Activated naive CD8-positive, alpha-beta T cell treated with anti-CD3 and anti-CD28 coated beads, Interleukin-2, amount 10 ng/mL, durations not matched to agents 7 days and 5 days (primary cell): ENCODE measurements around the gene RASGRP3. TPM values are rescaled to one million over a fixed set of nuclear protein-coding genes. Genes with fewer than 3 reads are reported as not detected.
A peak's percentile ranks its signal among the peaks of the same experiment; 100 is the strongest.

Experiments
- ATAC-seq: fragments of 150-1000 bp; cut with Tn5 transposase; one replicate; pipeline ENCODE4 v1.10.0; 2021; ENCODE audit warnings: low read depth, moderate library complexity
- POLR2A ChIA-PET: fragments of 350-600 bp; sonication (Branson Sonifier 250); formaldehyde crosslinking; loops from one replicate; lab custom pipeline; 2021; ENCODE audit warnings: antibody characterized with exemption; lab: Charles Lee
- DNase-seq: peaks from one replicate; pipeline ENCODE4 v3.0.0; 2021
- H3K27ac Mint-ChIP-seq: one replicate; pipeline ENCODE4 v1.8.0; 2022; ENCODE audit warnings: mild to moderate bottlenecking, mixed read lengths
- H3K27me3 Mint-ChIP-seq: one replicate; pipeline ENCODE4 v1.8.0; 2022; ENCODE audit warnings: mild to moderate bottlenecking, moderate library complexity, mixed read lengths
- H3K36me3 Mint-ChIP-seq: one replicate; pipeline ENCODE4 v1.8.0; 2021; ENCODE audit warnings: mild to moderate bottlenecking, mixed read lengths
- H3K4me1 Mint-ChIP-seq: one replicate; pipeline ENCODE4 v1.8.0; 2021; ENCODE audit warnings: mixed read lengths
- H3K4me3 Mint-ChIP-seq: one replicate; pipeline ENCODE4 v1.8.0; 2022; ENCODE audit warnings: mild to moderate bottlenecking, moderate library complexity, mixed read lengths
- H3K9me3 Mint-ChIP-seq: one replicate; pipeline ENCODE4 v1.8.0; 2021; ENCODE audit warnings: mixed read lengths
- total RNA-seq, 2 experiments: library from RNA; stranded (reverse); gene quantifications; one replicate each; pipeline ENCODE4 v1.2.3, GENCODE V29; 2021

RASGRP3 gene
- total RNA-seq, 2 experiments from 2014 or later = 7.5 to 8.0 TPM

DNA sequence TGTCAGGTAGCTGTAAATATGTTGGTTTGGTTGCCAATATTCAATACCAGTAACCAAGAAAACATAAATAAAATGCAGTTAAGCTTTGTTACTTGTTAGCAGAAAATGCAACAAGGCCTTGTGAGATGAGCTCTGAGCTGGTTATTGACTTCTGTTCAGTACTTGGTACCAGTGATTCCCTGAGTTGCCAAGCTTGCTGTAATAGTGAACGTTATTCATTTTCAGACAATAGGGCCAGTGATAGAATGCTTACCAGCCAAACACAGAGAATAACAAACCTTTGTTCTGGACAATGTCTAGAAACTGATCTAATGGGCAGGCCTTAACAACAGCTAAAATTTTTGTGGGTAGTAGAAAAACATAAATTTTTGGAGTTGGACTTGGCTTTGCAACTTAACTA, 29.5 kb downstream of the RASGRP3 start:
- POLR2A ChIA-PET = no interaction called here
- ATAC-seq (no peak), DNase-seq (no peak)
- H3K9me3 Mint-ChIP-seq = peaks cover 5% of the 10 kb centered on the region
- H3K4me3 Mint-ChIP-seq = no peak overlapping the region
- H3K27ac Mint-ChIP-seq = no peak overlapping the region
- H3K36me3 Mint-ChIP-seq = peaks cover 10% of the 10 kb centered on the region
- H3K4me1 Mint-ChIP-seq = no peaks in the 10 kb centered on the region
- no peaks in the 10 kb centered on the region for H3K27me3 Mint-ChIP-seq

DNA sequence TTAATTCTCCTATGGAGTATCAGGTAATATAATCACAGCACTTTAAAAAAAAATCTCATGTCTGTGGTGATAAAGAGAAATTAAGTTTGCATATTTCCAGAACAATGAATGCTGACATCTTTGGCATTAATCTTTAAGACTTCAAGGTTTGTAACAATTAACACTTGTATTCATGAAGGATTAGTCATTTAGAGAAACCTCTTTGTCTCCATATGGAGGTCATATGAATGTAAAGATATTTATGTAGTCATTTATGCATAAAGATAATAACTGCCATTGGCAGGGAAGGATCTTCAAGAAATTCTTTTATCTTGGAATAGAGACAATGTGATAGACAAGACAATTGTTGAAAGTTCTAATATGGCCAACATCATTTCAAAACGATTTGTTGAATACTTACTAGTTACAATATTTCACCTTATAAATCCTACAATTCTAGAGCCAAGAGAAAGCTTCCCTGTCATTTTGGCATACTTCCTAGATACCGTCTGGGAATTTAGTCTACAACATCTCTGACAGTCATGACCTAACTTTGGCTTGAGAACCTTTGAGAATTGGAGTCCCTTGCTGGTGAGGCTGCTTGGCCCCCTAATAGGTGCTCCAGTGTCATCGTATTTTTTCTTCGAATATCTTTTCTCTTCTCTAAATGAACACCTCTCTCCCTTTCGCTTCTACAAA, 33.6 kb downstream of the RASGRP3 start:
- H3K27me3 Mint-ChIP-seq = no peaks in the 10 kb centered on the region
- no peak overlapping the region for H3K4me3 Mint-ChIP-seq
- no peak overlapping the region for H3K27ac Mint-ChIP-seq
- peaks cover 3% of the 10 kb centered on the region for H3K9me3 Mint-ChIP-seq
- POLR2A ChIA-PET = no interaction called here
- peaks cover 10% of the 10 kb centered on the region for H3K36me3 Mint-ChIP-seq
- DNase-seq (no peak), ATAC-seq (no peak)
- H3K4me1 Mint-ChIP-seq = no peaks in the 10 kb centered on the region

DNA sequence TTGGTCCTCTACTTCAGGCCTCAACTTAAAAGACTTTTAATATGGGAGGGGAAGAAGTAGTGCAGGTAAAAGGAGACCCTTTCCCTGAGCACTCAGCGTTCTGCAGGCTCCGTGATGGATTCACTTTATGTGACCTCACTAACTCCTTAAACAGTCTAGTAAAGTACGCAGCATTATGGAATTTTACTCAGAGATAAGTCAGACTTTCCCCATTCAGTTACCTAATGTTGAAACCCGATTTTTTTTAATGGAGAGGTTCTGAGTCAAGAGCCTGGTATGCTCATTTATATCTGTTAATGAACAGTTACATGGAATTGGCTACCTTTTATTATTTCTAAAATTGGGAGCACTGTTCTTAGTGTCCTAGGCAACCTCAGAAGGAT, 34.1 kb downstream of the RASGRP3 start:
- ATAC-seq = no peak
- Mint-ChIP-seq H3K36me3 (peaks cover 15% of the 10 kb centered on the region), H3K27me3 (no peaks in the 10 kb centered on the region), H3K27ac (no peak overlapping the region), H3K4me1 (no peaks in the 10 kb centered on the region), H3K4me3 (no peak overlapping the region), H3K9me3 (peaks cover 3% of the 10 kb centered on the region)
- POLR2A ChIA-PET = no interaction called here
- no peak for DNase-seq

DNA sequence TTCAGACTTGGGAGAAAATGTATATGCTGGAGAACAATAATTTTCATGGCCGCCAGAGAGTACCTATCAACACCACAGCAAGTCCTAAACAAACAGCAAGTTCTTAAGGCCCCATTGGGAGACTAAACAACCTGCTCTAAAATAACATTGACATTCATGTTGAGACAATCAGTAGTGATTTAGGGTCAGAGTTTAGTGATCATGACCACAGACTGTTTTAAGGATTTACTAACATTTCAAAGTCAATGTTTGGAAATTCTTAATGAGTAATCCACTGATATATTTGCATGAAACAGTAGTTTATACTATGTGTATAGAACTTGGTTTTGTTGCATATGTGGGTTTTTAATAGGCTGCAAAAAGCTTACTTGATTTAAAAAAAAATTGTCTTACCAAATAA, 34.7 kb downstream of the RASGRP3 start:
- Mint-ChIP-seq H3K27ac (no peak overlapping the region), H3K27me3 (no peaks in the 10 kb centered on the region), H3K36me3 (peaks cover 15% of the 10 kb centered on the region), H3K9me3 (peaks cover 3% of the 10 kb centered on the region), H3K4me3 (no peak overlapping the region), H3K4me1 (no peaks in the 10 kb centered on the region)
- DNase-seq (no peak), ATAC-seq (no peak)
- POLR2A ChIA-PET = no interaction called here

DNA sequence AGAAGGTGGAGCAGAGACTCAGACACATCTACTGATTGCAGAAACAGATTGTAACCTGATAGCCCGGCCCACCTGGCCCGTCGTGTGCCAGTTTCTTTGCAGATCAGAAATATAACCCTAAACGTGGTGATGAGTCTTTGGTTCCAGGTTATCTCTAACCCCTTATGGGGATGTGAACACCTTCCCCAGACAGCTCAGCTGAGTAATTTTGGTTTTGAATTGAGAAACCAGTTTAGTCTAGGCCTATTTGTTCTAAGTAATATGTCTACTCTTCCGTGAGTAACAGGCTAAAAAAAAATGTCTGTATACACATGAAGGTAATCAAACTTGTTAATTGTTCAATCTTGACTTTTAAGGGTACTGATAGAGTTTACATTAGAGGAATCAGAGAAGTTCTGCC, 35.7 kb downstream of the RASGRP3 start:
- DNase-seq (no peak), ATAC-seq (no peak)
- peaks cover 2% of the 10 kb centered on the region for H3K9me3 Mint-ChIP-seq
- no peak overlapping the region for H3K4me3 Mint-ChIP-seq
- H3K27ac Mint-ChIP-seq = no peak overlapping the region
- H3K27me3 Mint-ChIP-seq = no peaks in the 10 kb centered on the region
- H3K36me3 Mint-ChIP-seq = peaks cover 22% of the 10 kb centered on the region
- no peaks in the 10 kb centered on the region for H3K4me1 Mint-ChIP-seq
- POLR2A ChIA-PET = no interaction called here

DNA sequence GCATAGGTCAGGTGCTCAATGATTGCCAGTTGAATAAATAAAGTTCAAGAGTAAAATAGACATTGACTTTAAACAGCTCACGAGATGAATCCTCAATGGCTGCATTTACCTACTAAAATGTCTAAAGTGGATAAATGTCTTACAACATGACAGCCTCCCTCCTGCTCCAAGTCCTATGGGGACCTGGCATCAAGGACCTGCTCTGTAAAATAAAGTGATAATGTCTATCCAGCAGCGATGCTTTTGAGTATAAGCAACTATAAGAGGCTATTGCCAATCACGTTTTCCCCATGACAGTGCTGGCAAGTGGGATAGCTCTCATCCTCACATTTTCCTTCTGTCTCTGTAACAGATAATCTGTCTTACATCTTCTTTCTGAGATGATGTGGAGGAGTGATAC, 37.0 kb downstream of the RASGRP3 start:
- H3K4me3 Mint-ChIP-seq = no peak overlapping the region
- H3K9me3 Mint-ChIP-seq = no peaks in the 10 kb centered on the region
- DNase-seq = no peak
- POLR2A ChIA-PET = no interaction called here
- peaks cover 21% of the 10 kb centered on the region for H3K36me3 Mint-ChIP-seq
- H3K27me3 Mint-ChIP-seq = no peaks in the 10 kb centered on the region
- H3K27ac Mint-ChIP-seq = no peak overlapping the region
- ATAC-seq = no peak
- no peaks in the 10 kb centered on the region for H3K4me1 Mint-ChIP-seq

DNA sequence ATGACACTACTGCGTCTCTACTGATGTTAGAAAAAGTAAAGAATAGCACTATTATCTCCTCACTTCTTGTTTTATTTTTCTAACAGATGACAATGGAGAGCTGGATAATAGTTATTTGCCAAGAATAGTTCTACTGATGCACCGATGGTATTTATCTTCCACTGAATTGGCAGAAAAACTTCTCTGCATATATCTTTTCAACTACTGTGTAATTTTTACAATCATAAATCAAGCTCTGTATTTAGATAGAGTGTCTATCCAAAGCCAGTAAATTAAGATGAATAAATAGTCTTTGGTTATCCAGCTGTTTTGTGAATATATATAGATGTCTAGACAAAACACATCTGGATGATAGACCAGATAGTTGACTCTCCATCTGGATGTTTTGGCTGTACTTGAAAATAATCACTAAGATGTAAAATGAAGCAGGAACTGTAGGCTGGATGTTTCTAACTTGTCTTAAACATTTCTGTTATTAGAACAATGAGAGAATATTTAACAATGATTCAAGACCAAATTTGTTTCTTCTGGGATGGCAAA, 40.1 kb downstream of the RASGRP3 start:
- H3K4me3 Mint-ChIP-seq = no peak overlapping the region
- no peaks in the 10 kb centered on the region for H3K9me3 Mint-ChIP-seq
- POLR2A ChIA-PET = no interaction called here
- ATAC-seq (no peak), DNase-seq (no peak)
- H3K4me1 Mint-ChIP-seq = no peaks in the 10 kb centered on the region
- peaks cover 30% of the 10 kb centered on the region for H3K36me3 Mint-ChIP-seq
- no peak overlapping the region for H3K27ac Mint-ChIP-seq
- no peaks in the 10 kb centered on the region for H3K27me3 Mint-ChIP-seq

DNA sequence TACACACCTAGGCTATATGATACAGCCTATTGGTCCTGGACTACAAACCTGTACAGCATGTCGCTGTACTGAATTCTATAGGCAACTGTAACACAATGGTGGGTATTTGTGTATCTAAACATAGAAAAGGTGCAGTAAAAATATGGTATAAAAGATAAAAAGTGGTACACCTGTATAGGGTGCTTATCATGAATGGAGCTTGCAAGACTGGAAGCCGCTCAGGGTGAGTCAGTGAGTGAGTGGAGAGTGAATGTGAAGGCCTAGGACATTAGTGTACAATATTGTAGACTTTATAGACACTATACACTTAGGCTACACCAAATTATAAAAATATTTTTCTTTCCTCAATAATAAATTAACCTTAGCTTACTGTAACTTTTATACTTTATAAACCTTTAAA, 41.8 kb downstream of the RASGRP3 start:
- Mint-ChIP-seq H3K9me3 (no peaks in the 10 kb centered on the region), H3K27me3 (no peaks in the 10 kb centered on the region), H3K36me3 (peaks cover 33% of the 10 kb centered on the region), H3K4me3 (no peak overlapping the region), H3K27ac (no peak overlapping the region), H3K4me1 (no peaks in the 10 kb centered on the region)
- ATAC-seq (no peak), DNase-seq (no peak)
- POLR2A ChIA-PET = no interaction called here

DNA sequence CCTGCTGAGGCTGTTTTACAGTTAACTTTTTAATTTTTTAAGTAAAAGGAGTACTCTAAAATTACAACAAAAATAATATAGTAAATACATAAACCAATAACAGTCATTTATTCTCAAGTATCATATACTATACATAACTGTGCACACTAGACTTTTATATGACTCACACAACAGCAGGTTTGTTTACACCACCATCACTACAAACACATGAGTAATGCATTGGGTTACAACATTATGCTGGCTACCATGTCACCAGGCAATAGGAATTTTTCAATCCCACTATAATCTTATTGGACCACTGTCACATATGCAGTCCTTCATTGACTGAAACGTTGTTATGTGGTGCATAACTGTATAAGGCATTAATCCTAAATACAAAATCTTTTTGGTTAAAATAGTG, 42.5 kb downstream of the RASGRP3 start:
- Mint-ChIP-seq H3K27me3 (no peaks in the 10 kb centered on the region), H3K9me3 (no peaks in the 10 kb centered on the region), H3K27ac (no peak overlapping the region), H3K36me3 (peaks cover 36% of the 10 kb centered on the region), H3K4me1 (no peaks in the 10 kb centered on the region), H3K4me3 (no peak overlapping the region)
- no peak for DNase-seq
- POLR2A ChIA-PET = no interaction called here
- no peak for ATAC-seq

DNA sequence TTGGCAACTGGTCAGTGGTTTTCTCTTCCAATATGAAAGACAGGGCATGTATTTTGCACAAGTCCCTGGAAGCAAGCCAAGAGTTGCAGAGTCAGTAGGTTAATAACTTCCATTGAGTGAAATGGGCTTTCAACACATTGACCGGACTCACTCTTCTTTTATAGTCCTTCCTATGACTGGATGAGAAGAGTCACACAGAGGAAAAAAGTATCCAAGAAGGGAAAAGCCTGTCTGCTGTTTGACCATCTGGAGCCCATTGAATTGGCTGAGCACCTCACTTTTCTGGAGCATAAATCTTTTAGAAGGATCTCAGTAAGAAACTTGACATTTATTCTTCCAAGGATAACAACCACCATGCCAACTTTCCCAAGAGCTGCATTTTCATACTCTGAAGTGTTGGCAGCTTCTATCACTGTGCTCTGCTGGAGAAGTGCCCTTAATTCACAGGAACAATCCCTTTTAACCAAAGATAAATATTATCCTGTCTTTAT, 45.4 kb downstream of the RASGRP3 start:
- ATAC-seq = no peak
- Mint-ChIP-seq H3K4me1 (peaks cover 8% of the 10 kb centered on the region), H3K4me3 (no peak overlapping the region), H3K27me3 (no peaks in the 10 kb centered on the region), H3K36me3 (peaks cover 28% of the 10 kb centered on the region), H3K27ac (no peak overlapping the region), H3K9me3 (no peaks in the 10 kb centered on the region)
- DNase-seq = no peak
- POLR2A ChIA-PET = no interaction called here

DNA sequence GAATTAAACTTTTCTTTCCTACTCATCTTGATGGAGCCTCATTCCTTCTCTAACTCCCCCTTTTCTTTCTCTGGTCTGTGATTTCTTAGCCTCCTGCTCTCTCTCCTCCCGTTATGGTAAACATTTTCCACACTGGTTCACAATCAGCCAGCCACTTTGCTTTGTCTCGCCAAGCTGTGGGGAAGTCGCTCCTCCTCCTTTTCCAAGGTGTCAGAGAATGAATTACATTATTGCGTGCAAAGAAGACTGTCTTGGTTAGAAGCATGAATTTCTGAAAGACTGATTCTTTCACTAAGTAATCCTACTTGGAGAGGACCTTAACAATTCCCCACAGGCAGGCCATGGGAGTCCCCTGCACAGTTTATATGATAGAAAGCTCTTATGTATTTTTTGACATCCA, 46.1 kb downstream of the RASGRP3 start:
- no peaks in the 10 kb centered on the region for H3K9me3 Mint-ChIP-seq
- H3K4me3 Mint-ChIP-seq = no peak overlapping the region
- ATAC-seq (no peak), DNase-seq (no peak)
- no peak overlapping the region for H3K27ac Mint-ChIP-seq
- POLR2A ChIA-PET = no interaction called here
- H3K36me3 Mint-ChIP-seq = peaks cover 28% of the 10 kb centered on the region
- H3K27me3 Mint-ChIP-seq = no peaks in the 10 kb centered on the region
- H3K4me1 Mint-ChIP-seq = peaks cover 8% of the 10 kb centered on the region

DNA sequence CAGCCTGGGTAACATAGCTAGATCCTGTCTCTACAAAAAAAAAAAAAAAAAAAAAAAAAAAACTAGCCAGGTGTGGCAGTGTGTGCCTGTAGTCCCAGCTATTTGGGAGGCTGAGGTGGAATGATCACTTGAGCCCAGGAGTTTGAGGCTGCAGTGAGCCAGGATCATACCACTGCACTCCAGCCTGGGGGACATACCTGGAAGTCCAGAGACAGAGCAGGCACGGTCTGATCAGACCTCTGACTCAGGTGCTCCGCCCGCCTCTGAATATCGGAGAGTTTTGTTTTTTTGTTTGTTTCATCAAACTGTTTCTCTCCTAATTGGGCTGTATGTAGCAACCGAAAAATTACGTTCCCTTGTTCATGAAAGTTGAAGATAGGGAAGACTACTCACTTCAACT, 49.2 kb downstream of the RASGRP3 start:
- Mint-ChIP-seq H3K27ac (no peak overlapping the region), H3K4me1 (peaks cover 18% of the 10 kb centered on the region), H3K9me3 (no peaks in the 10 kb centered on the region), H3K36me3 (peaks cover 39% of the 10 kb centered on the region), H3K27me3 (no peaks in the 10 kb centered on the region), H3K4me3 (no peak overlapping the region)
- POLR2A ChIA-PET = no interaction called here
- ATAC-seq = no peak
- DNase-seq = no peak

DNA sequence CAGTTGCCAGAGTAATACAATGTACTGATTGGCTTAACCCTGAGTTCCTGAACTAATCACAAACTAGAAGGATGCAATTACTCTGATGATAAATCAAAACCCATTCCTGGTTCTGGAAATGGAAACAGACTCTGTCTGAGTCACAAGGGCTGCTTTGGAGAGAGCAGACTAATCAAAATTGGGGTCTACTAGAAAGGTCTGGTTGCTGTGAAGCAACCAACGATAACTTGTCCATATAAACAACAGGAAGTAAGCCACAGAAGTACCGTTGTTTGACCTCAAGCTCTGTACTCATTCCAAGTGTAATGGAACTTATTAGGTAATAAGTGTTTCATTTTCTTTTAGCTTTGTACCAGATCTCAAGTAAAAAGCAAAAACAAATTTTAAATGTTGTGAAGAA, 49.7 kb downstream of the RASGRP3 start:
- ATAC-seq (peak; percentile 63), DNase-seq (no peak)
- Mint-ChIP-seq H3K27ac (no peak overlapping the region), H3K27me3 (no peaks in the 10 kb centered on the region), H3K4me1 (peaks cover 18% of the 10 kb centered on the region), H3K4me3 (no peak overlapping the region), H3K36me3 (peaks cover 35% of the 10 kb centered on the region), H3K9me3 (no peaks in the 10 kb centered on the region)
- POLR2A ChIA-PET = no interaction called here

DNA sequence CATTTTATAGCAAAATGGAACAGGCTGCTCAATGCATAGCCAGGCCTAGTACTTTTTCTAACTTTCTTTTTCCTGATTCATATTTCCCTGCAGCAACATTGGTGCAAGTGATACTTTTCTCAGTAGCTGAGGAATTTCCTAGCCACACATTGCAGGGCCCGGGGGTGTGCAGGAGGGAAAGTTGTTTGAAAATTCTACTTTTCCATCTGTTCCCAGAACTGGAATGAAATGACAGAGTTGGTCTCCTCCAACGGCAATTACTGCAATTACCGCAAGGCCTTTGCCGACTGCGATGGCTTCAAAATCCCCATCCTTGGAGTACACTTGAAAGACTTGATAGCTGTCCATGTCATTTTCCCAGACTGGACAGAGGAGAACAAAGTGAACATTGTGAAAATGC, 50.5 kb downstream of the RASGRP3 start:
- Mint-ChIP-seq H3K4me1 (peaks cover 18% of the 10 kb centered on the region), H3K9me3 (no peaks in the 10 kb centered on the region), H3K36me3 (peaks cover 33% of the 10 kb centered on the region), H3K4me3 (no peak overlapping the region), H3K27ac (no peak overlapping the region), H3K27me3 (no peaks in the 10 kb centered on the region)
- POLR2A ChIA-PET = no interaction called here
- DNase-seq (no peak), ATAC-seq (no peak)
